ENCODE data around the gene DMRT3.

DNA sequence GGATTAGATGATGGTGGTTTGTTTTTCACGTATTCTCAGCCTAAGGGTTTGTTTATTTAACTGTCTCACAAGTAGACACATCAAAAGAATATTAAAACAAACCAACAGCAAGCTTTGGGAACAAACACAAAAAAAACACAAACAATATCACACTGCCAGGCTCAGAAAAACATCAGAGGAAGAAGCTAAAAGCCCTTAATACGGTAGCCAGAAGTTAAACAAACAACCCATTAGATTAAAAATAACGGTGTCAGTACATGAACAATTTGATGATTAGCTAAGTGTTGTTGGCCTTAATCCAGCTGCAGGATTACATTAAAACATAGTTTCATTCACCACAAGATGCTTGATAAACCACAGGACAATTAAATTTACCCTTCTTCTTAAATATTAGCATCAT, 57.8 kb downstream of the DMRT3 start:
- TF ChIP-seq, protein P1, sequence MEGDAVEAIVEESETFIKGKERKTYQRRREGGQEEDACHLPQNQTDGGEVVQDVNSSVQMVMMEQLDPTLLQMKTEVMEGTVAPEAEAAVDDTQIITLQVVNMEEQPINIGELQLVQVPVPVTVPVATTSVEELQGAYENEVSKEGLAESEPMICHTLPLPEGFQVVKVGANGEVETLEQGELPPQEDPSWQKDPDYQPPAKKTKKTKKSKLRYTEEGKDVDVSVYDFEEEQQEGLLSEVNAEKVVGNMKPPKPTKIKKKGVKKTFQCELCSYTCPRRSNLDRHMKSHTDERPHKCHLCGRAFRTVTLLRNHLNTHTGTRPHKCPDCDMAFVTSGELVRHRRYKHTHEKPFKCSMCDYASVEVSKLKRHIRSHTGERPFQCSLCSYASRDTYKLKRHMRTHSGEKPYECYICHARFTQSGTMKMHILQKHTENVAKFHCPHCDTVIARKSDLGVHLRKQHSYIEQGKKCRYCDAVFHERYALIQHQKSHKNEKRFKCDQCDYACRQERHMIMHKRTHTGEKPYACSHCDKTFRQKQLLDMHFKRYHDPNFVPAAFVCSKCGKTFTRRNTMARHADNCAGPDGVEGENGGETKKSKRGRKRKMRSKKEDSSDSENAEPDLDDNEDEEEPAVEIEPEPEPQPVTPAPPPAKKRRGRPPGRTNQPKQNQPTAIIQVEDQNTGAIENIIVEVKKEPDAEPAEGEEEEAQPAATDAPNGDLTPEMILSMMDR (IDR thresholded peaks at IDR 0.05; ENCODE audit: low read depth, low read length, poor library complexity, severe bottlenecking): no peak
- no peak for TF ChIP-seq EZH2phosphoT487 (IDR thresholded peaks at IDR 0.05; ENCODE audit: borderline replicate concordance, low read length)
